ENCODE measurements around the gene SH3PXD2B. TPM values are rescaled to one million over a fixed set of nuclear protein-coding genes. Genes with fewer than 3 reads are reported as not detected.
"Not testable (repeated sequence)": the region's sequence is repeated elsewhere in the genome, so short reads cannot be mapped to it uniquely, and the experiment has no call there.

The SH3PXD2B gene
- total and polyA plus RNA-seq, 2 of the 13 experiments (the other 11 are each of a cell fraction or from before 2014, with no cell fraction given), result 3.4 to 4.6 TPM

GRCh38 chr5:172479034-172479783 lies 24.9 kb upstream of the SH3PXD2B start (continued):
- TF ChIP-seq THAP11 (CRISPR knock-in tag; IDR thresholded peaks at IDR 0.05) (peak; percentile 42; the same call in 1 of the 2 replicates), HMGXB4 (CRISPR knock-in tag; IDR thresholded peaks at IDR 0.05; ENCODE audit: borderline replicate concordance in 1 of 2, low read depth in 1 of 2) (peak; percentile 85 to 89)

GRCh38 chr5:172478695-172479033 lies 24.3 kb upstream of the SH3PXD2B start:
- POLR2A ChIA-PET, result not testable (repeated sequence)

More at GRCh38 chr5:172478695-172479033, 24.3 kb upstream of the SH3PXD2B start:
- ATAC-seq; BruUV-seq (replicated peaks); H3K79me2 ChIP-seq (ENCODE audit: insufficient read depth, low read length); FAIRE-seq; H4K20me1 ChIP-seq (ENCODE audit: insufficient read depth, low read length); H3K27me3 ChIP-seq (ENCODE audit: control insufficient read depth in 1 of 2, insufficient read depth in 2 of 2, low read length in 2 of 2); H3K9me3 ChIP-seq (ENCODE audit: low read length); H3K36me3 ChIP-seq (replicated peaks in 1 of 2; ENCODE audit: control insufficient read depth in 1 of 2, insufficient read depth in 2 of 2, low read length in 2 of 2); H3K4me3 ChIP-seq (replicated peaks in 1 of 3; ENCODE audit: insufficient read depth in 1 of 3, low read depth in 2 of 3, low read length in 3 of 3); H3K9ac ChIP-seq (ENCODE audit: insufficient read depth, low read depth, low read length); H3K27ac ChIP-seq (ENCODE audit: extremely low read length, insufficient read depth, low read length); H2AFZ ChIP-seq (ENCODE audit: low read length); H3K4me1 ChIP-seq (ENCODE audit: insufficient read depth, low read length); H3K4me2 ChIP-seq (ENCODE audit: low read depth, low read length); DNase-seq (ENCODE audit: low spot score): not testable (repeated sequence)
- intact Hi-C loops (cut with micrococcal nuclease; ENCODE audit: unreplicated experiment), result loop anchor here (1.0 kb wide), 2 partner anchors 182 to 219 kb away; no protein-coding TSS in a partner anchor
- in situ Hi-C loops (cut with HindIII; ENCODE audit: extremely low pct_ligation_motif_present, low pct_unique_long_range_greater_than_20kb), result loop anchor here (5.0 to 10.0 kb wide), 2 partner anchors 219 to 446 kb away; no protein-coding TSS in a partner anchor
- 0% methylated on average over 3 of the region's 3 CpGs for WGBS (ENCODE audit: low lambda C conversion rate)
- CTCF ChIA-PET (ENCODE audit: low intra/inter-chr PET ratio, low total read pairs), result interaction anchor here (0.7 to 5.3 kb wide), 6 partner anchors 188 to 292 kb away, joined by 3 to 170 read pairs (median 5); partner anchors contain the start of gene DUSP1
